Transverse colon (tissue), 3 donors: ENCODE data around the gene TSACC.

Experiments used
- POLR2A ChIP-seq: fragments of 450-650 bp; IDR thresholded peaks from one replicate; pipeline ENCODE4 v1.6.1; 2016; ENCODE audit warnings: antibody characterized with exemption, mild to moderate bottlenecking, moderate library complexity
- TF ChIP-seq, protein P1 (sequence below), 5 experiments: fragments of 200-600 bp in 3 of 5; fragments of 450-650 bp in 2 of 5; sonication (generic) in 3 of 5; IDR thresholded peaks; 1 replicate in 2 of 5; 2 replicates in 3 of 5; pipeline ENCODE4 v1.5.1; 2016 to 2017; ENCODE audit warnings: antibody characterized with exemption in 5 of 5, inconsistent platforms in 3 of 5, mild to moderate bottlenecking in 2 of 5, moderate library complexity in 1 of 5

DNA sequence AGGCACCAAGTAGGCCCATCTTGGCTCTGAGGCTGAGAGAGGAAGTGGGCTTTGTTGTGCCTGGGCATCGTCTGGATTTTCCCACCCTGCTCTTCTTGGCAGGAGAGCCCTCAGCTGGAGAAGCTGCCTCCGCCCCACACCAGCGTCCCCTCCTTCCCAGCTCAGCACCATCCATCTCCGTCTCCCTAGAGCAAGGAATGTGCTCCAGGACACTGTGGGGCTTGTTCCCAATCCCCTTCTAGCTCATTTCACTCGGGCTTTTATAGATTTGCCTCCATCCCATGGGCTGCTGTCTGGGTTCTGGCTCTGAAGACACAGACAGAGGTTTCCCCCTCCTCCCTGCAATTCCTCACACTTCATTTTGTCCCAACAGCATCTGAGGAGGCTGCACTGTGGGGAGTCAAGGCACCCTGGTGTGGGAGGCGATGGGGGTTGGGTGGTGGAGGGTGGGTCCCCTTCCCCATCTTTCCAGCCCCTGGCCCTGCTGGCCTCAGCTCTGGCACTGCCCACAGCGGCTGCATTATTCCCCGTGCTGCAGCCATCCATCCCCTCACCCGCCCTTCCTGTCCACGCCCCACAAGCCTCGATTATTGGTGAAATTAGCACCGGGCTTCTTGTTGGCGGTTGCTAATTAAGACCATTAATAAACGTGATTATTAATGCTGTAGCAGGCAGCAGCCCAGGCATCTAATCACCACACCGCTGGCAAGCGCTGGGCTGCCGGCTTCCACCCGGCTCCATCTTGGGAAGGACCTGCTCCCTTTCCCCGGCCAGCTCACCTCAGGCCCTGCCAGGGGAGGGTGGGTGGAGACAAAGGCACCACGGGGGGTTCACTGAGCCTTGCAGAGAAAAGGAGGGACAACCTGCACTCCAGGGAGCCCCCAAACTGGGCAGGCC is 52.4 kb downstream of the TSACC start:
- TF ChIP-seq POLR2A, result no peak
- TF ChIP-seq, protein P1, sequence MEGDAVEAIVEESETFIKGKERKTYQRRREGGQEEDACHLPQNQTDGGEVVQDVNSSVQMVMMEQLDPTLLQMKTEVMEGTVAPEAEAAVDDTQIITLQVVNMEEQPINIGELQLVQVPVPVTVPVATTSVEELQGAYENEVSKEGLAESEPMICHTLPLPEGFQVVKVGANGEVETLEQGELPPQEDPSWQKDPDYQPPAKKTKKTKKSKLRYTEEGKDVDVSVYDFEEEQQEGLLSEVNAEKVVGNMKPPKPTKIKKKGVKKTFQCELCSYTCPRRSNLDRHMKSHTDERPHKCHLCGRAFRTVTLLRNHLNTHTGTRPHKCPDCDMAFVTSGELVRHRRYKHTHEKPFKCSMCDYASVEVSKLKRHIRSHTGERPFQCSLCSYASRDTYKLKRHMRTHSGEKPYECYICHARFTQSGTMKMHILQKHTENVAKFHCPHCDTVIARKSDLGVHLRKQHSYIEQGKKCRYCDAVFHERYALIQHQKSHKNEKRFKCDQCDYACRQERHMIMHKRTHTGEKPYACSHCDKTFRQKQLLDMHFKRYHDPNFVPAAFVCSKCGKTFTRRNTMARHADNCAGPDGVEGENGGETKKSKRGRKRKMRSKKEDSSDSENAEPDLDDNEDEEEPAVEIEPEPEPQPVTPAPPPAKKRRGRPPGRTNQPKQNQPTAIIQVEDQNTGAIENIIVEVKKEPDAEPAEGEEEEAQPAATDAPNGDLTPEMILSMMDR (IDR thresholded peaks at IDR 0.05), result no peak
